NCI-H82 (cell line): Measurements from ENCODE around the gene TTBK1.

Experiments
- DNase-seq: peaks from one replicate; lab custom pipeline; 2025; lab: John Stamatoyannopoulos, UW

The TTBK1 gene

GRCh38 chr6:43273707-43274106 is 30.4 kb downstream of the TTBK1 start:
- DNase-seq, result no peak

DNA sequence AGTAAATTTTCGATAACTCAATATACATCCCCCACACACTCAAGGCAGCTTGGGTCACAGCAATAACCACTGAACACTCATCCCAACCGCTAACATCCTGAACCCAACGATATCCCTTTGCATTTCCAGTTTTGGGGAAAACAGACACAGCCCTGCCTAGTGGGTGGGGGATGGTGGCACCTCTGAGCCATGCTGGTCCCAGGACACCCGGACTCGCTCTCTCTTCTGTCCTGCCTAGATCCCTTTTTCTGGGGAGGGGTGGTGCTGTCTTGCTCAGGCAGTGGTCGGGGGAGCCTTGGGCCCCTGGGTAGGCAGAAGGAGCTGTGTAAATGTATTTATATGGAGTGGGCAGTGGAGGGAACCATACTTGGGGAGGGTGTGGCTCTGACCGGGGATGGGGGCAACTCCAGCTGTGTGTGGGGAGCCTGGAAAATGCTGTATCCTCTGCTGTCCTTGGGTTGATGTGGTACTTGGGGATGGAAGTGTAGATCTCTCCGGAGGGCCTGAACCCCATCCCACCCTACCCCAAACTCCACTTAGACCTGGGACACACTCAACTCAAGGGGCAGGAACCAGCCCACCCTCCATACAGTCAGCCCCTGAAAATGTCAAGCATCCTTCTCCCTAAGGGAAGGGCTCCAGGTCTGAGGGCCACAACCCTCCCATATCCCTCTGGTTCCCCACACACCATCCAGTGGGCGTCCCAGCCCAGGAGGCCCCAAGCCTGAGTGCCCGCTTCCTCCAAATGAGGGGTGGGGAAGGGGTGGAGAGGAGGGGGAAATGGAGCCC is 31.0 kb downstream of the TTBK1 start:
- DNase-seq, result no peak

DNA sequence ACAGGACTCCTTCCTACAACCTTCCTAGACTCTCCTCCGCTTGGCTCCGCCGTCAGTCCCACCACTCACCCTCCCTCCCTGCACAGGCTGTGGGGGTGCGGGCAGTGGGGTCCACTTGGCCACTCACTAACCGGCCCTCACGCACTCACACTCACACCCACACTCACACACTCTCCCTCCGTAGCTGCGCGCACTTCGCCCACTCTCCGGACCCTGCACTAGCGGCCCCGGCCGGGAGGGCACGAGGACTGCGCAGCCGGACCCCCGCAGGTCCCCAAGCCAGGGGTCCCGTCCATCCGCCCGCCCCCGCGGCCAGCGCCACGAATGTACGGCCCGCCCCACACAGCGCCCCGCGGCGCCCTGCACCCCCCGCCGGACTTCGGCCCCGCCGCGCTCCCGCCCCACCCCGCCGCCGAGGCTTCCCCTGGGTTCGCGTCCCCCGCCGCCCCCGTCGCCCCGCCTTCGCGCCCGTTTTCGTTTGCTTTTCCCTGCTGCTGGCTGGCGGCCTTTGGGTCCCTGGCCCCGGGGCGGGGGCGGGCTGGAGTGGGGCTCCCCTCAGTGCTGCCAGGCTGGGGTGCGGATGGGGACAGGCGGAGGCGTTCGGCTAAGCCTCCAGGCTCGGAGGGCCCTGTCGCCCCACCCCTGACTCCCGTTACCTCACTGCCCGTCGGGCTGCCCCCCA is 31.8 kb downstream of the TTBK1 start:
- no peak for DNase-seq

DNA sequence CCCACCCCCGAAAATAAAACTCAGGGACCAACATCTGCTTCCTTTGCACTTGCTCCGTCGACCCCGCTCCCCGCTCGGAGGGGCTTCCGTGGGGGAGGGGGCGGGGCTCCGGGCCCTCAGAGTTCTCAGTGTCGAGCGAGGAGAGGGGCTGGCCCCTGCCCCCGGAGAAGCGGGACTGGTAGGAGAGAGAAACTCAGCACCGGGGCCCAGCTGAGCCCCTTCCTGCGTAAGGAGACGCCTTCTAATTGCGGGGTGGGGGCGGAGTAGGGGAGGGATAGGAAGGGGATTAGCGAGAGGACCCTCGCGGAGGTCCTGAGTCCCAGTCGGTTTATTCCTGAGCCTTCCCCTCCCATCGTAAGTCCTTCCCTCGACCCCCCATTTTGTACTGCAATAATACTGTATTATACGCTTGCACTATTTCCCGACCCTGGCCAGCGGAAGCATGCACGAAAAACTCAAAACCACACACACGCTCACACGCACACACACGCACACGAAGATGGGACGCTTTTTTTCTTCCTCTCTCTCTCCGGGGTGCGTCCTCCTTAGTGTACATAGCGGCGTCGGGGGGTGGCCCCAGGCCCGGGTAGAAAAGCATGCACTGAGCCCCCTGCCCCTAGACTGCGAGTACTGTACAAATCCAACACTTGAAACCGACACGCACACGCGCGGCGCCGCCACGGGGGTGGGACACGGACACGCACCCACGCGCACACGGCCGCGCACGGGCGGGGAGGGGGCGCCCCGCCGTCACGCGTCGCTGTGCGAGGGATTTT is 32.7 kb downstream of the TTBK1 start:
- peak; percentile 69 for DNase-seq

GRCh38 chr6:43276577-43277305 is 33.5 kb downstream of the TTBK1 start:
- DNase-seq, result peak; percentile 88

DNA sequence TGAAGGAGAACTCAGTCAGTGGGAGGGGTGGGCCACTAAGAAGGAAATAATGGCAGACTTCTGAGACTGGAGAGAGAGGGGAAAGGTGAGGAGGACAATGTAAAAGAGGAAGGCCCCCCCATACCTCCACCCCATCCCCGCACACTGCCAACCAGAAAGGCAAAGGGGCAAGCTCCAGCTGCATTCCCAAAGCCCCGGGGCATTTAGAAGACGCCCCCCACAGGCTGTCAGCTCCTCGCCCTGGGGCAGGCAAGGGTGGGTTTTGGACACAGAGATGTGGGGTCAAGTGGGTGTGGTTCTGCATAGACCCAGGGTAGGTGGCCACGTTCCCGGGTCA is 34.0 kb downstream of the TTBK1 start:
- DNase-seq, result no peak

DNA sequence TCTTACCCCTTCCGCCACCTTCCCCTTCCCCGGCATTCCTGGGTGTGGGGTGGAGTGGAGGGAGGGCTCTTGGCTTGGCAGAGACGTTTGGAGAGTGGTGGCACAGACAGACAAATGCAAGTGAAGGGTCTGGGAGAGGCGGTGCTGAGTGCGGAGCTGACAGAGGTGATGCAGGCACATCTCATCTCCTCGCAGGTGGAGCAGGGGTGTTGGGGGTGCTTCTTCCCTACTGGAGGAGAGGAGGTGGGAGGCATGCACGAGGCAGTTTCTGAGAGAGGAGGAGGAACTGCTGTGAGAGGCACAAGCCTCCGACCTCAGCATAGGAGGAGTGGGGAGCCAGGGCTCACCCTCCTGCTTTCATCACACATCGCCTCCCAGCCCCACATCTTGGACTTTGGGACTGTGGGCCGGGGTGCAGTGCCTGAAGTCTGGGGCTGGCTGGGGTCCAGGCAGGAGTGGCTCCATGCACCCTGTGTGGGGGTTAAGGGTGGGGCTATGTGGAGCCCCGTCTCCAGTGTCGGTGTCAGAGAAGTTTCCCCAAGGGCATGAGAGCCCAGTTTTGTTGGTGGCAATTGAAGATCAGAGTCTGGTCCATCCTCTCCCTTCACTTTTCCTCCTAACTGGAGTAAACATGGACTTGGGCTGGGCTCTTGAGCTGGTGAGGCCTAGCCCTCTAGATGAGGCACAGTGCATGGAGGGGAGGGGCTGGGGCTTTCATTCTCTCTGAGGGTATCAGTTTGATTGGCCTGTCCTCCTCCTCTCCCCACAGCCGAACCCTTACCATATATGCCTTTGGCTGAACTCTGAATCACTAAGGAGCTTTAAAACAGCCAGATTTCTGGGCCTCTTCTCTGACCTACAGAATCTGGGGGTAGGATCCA is 34.6 kb downstream of the TTBK1 start:
- peak; percentile 71 for DNase-seq

DNA sequence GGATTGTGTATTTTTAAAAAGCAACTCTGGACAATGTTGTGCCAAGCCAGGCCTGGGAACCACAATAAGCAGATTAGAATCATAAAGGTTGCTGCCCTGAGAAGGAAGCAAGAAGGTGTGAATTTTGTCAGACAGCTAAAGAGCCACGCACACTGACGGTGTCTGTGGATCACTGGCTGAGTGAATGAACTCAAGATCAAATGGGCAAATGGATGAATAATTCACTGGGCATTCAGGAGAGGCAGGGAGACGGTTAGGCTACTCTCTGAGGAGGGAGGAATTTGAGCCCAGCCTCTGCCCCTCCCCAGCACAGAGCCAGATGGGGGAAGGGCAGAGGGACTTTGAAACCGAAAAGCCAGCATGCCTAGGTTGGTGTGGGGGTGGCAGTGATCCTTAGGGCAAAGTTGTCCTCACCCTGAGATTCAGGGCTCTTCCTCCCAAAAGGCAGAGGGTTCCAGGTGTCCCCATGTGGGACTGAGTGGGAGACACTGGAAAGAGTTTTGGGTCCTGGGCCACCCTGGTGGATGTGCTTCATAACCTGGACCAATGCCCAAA is 35.3 kb downstream of the TTBK1 start:
- peak; percentile 46 for DNase-seq

GRCh38 chr6:43280234-43280633 is 37.0 kb downstream of the TTBK1 start:
- DNase-seq, result no peak

GRCh38 chr6:43282060-43282459 is 38.8 kb downstream of the TTBK1 start:
- no peak for DNase-seq

DNA sequence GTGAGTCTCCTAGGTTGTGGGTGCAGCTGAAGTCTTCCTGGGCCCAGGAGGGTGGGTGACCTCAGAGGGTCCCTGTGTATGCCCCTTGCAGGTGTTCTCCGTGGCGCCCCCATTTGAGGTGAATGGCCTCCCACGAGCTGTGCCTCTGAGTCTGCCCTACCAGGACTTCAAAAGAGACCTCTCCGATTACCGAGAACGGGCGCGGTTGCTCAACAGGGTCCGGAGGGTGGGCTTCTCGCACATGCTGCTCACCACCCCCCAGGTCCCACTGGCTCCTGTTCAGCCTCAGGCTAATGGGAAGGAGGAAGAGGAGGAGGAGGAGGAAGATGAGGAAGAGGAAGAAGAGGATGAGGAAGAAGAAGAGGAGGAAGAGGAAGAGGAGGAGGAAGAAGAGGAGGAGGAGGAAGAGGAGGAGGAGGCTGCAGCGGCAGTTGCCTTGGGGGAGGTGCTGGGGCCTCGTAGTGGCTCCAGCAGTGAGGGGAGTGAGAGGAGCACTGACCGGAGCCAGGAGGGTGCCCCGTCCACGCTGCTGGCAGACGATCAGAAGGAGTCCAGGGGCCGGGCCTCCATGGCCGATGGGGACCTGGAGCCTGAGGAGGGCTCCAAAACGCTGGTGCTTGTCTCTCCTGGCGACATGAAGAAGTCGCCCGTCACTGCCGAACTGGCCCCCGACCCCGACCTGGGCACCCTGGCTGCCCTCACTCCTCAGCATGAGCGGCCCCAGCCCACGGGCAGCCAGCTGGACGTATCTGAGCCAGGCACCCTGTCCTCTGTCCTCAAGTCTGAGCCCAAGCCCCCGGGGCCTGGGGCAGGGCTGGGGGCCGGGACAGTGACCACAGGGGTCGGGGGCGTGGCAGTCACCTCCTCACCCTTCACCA is 39.6 kb downstream of the TTBK1 start:
- no peak for DNase-seq

GRCh38 chr6:43283514-43283901 is 40.2 kb downstream of the TTBK1 start:
- no peak for DNase-seq

DNA sequence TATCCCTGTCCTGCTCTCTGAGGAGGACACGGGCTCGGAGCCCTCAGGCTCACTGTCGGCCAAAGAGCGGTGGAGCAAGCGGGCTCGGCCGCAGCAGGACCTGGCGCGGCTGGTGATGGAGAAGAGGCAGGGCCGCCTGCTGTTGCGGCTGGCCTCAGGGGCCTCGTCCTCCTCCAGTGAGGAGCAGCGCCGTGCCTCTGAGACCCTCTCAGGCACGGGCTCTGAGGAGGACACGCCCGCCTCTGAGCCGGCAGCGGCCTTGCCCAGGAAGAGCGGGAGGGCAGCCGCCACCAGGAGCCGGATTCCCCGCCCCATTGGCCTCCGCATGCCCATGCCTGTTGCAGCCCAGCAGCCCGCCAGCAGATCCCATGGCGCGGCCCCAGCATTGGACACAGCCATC is 40.6 kb downstream of the TTBK1 start:
- no peak for DNase-seq

GRCh38 chr6:43284991-43285781 is 41.9 kb downstream of the TTBK1 start:
- no peak for DNase-seq

DNA sequence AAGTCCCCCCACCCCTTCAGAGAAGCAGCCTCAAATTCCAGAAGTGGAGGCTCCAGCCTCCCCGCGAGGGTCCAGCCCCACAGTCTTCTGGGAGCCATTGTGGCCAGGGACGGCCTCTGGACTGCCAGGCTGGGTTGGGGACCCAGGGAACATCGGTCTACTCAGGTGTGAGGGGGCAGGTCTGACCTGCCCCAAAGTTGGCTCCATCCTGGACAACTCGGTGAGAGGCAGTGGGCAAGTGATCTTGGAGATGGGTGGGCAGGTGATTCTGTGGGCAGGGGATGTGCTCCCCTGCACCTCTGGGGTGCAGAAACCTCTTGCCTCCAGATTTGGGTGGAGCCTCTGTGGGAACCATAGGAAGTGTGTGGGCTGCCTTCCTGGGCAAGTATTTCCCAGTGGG is 42.6 kb downstream of the TTBK1 start:
- DNase-seq, result no peak

DNA sequence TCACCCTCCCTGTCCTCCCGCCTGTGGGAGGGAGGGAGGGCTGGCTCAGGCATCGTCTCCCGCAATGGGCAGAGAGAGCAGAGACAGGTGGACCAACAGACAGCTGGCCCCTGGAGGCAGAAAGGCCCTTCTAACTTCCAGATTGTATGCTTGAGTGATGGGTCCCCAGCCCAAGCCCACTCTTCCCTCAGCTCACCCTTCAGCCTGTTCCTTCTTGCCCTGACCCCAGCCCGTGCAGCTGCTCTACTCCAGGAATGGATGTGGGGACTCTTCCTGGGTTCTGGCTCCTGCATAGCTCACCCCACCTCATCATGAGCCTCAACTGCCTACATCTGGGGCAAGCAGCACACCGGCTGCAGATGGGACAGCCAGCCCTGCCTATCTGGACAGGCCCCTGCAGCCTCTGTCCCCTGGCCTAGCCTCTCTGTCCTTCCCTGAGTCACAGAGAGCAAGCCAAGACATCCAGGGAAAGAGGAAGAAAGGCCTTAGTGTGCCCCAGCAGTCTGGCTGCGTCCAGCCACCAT is 43.2 kb downstream of the TTBK1 start:
- DNase-seq, result no peak

DNA sequence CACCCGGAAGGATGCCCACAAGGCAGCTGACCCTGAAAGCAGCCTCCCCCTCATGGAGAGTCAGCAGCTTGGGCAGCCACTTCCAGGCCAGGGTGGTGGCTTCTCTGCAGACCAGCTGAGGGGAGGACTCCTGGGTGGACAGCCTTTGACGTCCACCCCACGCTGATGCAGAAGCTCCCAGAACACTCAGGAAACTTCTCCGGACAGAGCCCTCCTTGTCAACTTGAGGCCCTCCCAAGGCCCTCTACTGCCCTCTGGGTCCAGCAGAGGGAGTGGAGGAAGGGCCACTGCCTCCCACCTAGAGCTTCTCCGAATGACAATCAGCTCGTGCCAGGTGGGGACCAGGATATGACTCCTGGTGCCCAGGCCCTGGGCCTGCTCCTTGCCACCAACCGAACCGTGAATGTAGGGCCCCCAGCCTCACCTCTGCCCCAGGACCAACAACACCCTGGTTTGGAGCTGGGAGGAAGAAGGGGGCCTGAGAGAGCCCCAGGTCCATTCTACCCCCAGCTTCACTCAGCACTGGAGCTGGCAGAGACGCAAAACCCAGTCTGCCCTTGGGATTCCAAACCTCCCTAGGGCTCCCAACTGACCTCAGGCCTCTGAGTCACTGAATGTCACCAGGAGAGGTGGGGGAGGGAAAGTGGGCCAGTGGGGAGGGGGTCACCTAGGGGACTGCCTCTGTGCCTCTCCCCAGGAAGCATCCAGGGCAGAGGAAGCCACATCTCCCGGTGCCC is 43.9 kb downstream of the TTBK1 start:
- DNase-seq, result peak; percentile 33
